HG02981 (cell line): Measurements from ENCODE around the gene TRMU.

Source experiments
- ATAC-seq: cut with Tn5 transposase; IDR thresholded peaks from one replicate; pipeline ENCODE4 v1.9.1; 2021; ENCODE audit warnings: mild to moderate bottlenecking, moderate library complexity; ENCODE audit not compliant: unreplicated experiment

Gene TRMU

GRCh38 chr22:46368422-46368821, 32.9 kb downstream of the TRMU start:
- no peak for ATAC-seq

GRCh38 chr22:46368871-46369715, 33.6 kb downstream of the TRMU start:
- ATAC-seq: no peak

GRCh38 chr22:46369716-46370583, 34.4 kb downstream of the TRMU start:
- ATAC-seq: no peak

- no peak for ATAC-seq
These were observed 35.2 kb downstream of the TRMU start for GRCh38 chr22:46370584-46371291.

GRCh38 chr22:46371623-46372226, 36.2 kb downstream of the TRMU start:
- ATAC-seq: no peak

- ATAC-seq: no peak
These were observed 37.2 kb downstream of the TRMU start for GRCh38 chr22:46372686-46373085.

- no peak for ATAC-seq
These were observed 37.6 kb downstream of the TRMU start for GRCh38 chr22:46373159-46373558.

GRCh38 chr22:46373921-46374662, 38.6 kb downstream of the TRMU start:
- no peak for ATAC-seq

- ATAC-seq: no peak
These were observed 39.4 kb downstream of the TRMU start for GRCh38 chr22:46374663-46375474.

- no peak for ATAC-seq
These were observed 40.6 kb downstream of the TRMU start for GRCh38 chr22:46376111-46376510.

- no peak for ATAC-seq
These were observed 41.5 kb downstream of the TRMU start for GRCh38 chr22:46376908-46377524.

GRCh38 chr22:46377525-46378425, 42.3 kb downstream of the TRMU start:
- ATAC-seq: no peak

- no peak for ATAC-seq
These were observed 43.0 kb downstream of the TRMU start for GRCh38 chr22:46378426-46379065.

GRCh38 chr22:46379066-46379930, 43.8 kb downstream of the TRMU start:
- no peak for ATAC-seq

- no peak for ATAC-seq
These were observed 44.6 kb downstream of the TRMU start for GRCh38 chr22:46380069-46380468.

GRCh38 chr22:46380581-46380980, 45.1 kb downstream of the TRMU start:
- no peak for ATAC-seq
